Heart right ventricle (tissue), 16 donors: ENCODE measurements around the gene MRFAP1. TPM values are rescaled to one million over a fixed set of nuclear protein-coding genes. Genes with fewer than 3 reads are reported as not detected.

Experiments
- ATAC-seq, 8 donors: fragments of 200-7000 bp; cut with Tn5 transposase; one replicate each; pipeline ENCODE4 v1.9.1; 2020; ENCODE audit warnings: mild to moderate bottlenecking in 8 of 8, moderate library complexity in 8 of 8, moderate number of reproducible peaks in 1 of 8
- DNase-seq, 2 donors: peaks; one replicate each; pipeline ENCODE4 v3.0.0-alpha.2; 2020
- H3K27ac ChIP-seq, 10 donors: fragments of 200-600 bp; sonication (generic) in 2 of 10; one replicate each; pipeline versions ENCODE4 v1.5.0 to v1.8.0; 2020 to 2022; ENCODE audit warnings: mild to moderate bottlenecking in 3 of 10
- H3K27me3 ChIP-seq, 7 donors: fragments of 200-600 bp; one replicate each; pipeline ENCODE4 v1.8.0; 2021 to 2022; ENCODE audit warnings: mild to moderate bottlenecking in 2 of 7
- H3K36me3 ChIP-seq, 9 donors: fragments of 200-600 bp; sonication (generic) in 1 of 9; one replicate each; pipeline versions ENCODE4 v1.5.0 to v1.8.0; 2020 to 2022; ENCODE audit warnings: mild to moderate bottlenecking in 2 of 9
- H3K4me1 ChIP-seq, 9 donors: fragments of 200-600 bp; sonication (generic) in 1 of 9; one replicate each; pipeline versions ENCODE4 v1.5.0 to v1.8.0; 2020 to 2022; ENCODE audit warnings: mild to moderate bottlenecking in 4 of 9
- H3K4me3 ChIP-seq, 10 donors: fragments of 200-600 bp; sonication (generic) in 2 of 10; one replicate each; pipeline versions ENCODE4 v1.5.0 to v1.8.0; 2020 to 2022; ENCODE audit warnings: mild to moderate bottlenecking in 7 of 10, moderate library complexity in 2 of 10
- H3K9me3 ChIP-seq, 11 donors: fragments of 200-600 bp in 10 of 11; sonication (generic) in 2 of 11; one replicate each; pipeline versions ENCODE4 v1.5.0 to v1.8.0; 2013 to 2022; ENCODE audit warnings: mild to moderate bottlenecking in 2 of 11, control low read depth in 1 of 11, moderate library complexity in 1 of 11
- CTCF ChIP-seq, 9 donors: fragments of 200-600 bp; sonication (generic) in 2 of 9; IDR thresholded peaks; one replicate each; pipeline versions ENCODE4 v1.5.0 to v1.8.0; 2021 to 2022; ENCODE audit warnings: antibody characterized with exemption in 9 of 9, mild to moderate bottlenecking in 5 of 9, moderate library complexity in 1 of 9
- WGBS, 2 donors: extraction: QIAGEN DNeasy Blood & Tissue Kit; methylation state at CpG; one replicate each; pipeline ENCODE4 v1.1.7; 2013; ENCODE audit warnings: inconsistent platforms in 1 of 2; 5-methylcytosine and 5-hydroxymethylcytosine counted together
- intact Hi-C, 10 donors: fragments of 100-400 bp; cut with DNase I; formaldehyde crosslinking; loops; one replicate each; pipeline versions ENCODE4 v1.11.1 to v1.14.2; 2022
- polyA plus RNA-seq, 2 donors: library from polyadenylated mRNA; stranded (reverse); fragments of 200-250 nt; gene quantifications; one replicate each; pipeline ENCODE4 v1.2.3, GENCODE V29; 2013
- total RNA-seq, 10 donors: library from RNA; stranded (reverse); fragmentation: NEBNext Ultra II Directional in 3 of 10; extraction: Animal tissue kit (Norgen Biotek cat#: 25700) in 3 of 10; gene quantifications; one replicate each; pipeline versions ENCODE4 v1.2.1 to v1.2.4, GENCODE V29; 2021 to 2023
- donor health status: Arrhythmogenic right ventricular cardiomyopathy.
- donor health status: ischemic (EF 13 %, LVEDD 7.1; RV severe dilation, severe dysfunction).
- donor health status: healthy with polysubstance abuse.
- donor health status: DM: no; HTN: yes; CAD: no.
- donor health status: DM: no; HTN: no; CAD: no.
- donor health status: ischemic (EF 25% LVEDD 6.9; RV normal size, moderate dysfunction).
- donor health status: ischemic (EF 25% LVEDD 5.7; RV mildly dilated, moderate dysfunction).
- donor health status: healthy.
- donor health status: DM: yes; HTN: yes; CAD: no.
- donor health status: Ischemic cardiomyopathy.
- donor health status: ischemic (EF 35%, LVEDD 5.7; RV mildly dilated, moderate dysfunction).
- donor health status: nonischemic (EF 11% LVEDD 7.7; RV severe dilation, severe dysfunction).
- donor health status: DM: yes; HTN: yes; CAD: no.
- donor health status: PGD.
- donor health status: ischemic (EF 29% LVEDD 5.4; RV normal size, mild dysfunction).
- donor health status: nonischemic (EF 23%, LVEDD 6.1; RV moderate dilation, normal function).

Gene MRFAP1
- total and polyA plus RNA-seq, 12 donors, result 163 to 445 (median 248) TPM

GRCh38 chr4:6643141-6643847, 2.8 kb downstream of the MRFAP1 start:
- no peak for ATAC-seq
- no peak for TF ChIP-seq CTCF (IDR thresholded peaks at IDR 0.05)
- no peak for DNase-seq
- Histone ChIP-seq H3K27ac (peak overlapping the region in 2 of 10 donors; percentile 12 to 15), H3K36me3 (peaks cover 0 to 25% (median 15%) of the 10 kb centered on the region in 9 donors), H3K4me3 (no peak overlapping the region), H3K4me1 (peaks cover 14 to 40% (median 34%) of the 10 kb centered on the region in 9 donors), H3K9me3 (no peaks in the 10 kb centered on the region), H3K27me3 (no peaks in the 10 kb centered on the region)
- WGBS, 2 donors, result 76% methylated on average over 8 of the region's 8 CpGs
- intact Hi-C loops, result loop anchor here in 4 of 10 donors (5.0 to 10.0 kb wide), 3 partner anchors 62 to 66 kb away; partner anchors contain the start of genes MRFAP1L1 (in 3 of the 4) and MAN2B2 (in 1 of the 4)

- Histone ChIP-seq H3K36me3 (peaks cover 0 to 25% (median 15%) of the 10 kb centered on the region in 9 donors), H3K4me3 (no peak overlapping the region), H3K27me3 (no peaks in the 10 kb centered on the region), H3K9me3 (no peaks in the 10 kb centered on the region), H3K27ac (no peak overlapping the region), H3K4me1 (peaks cover 12 to 34% (median 28%) of the 10 kb centered on the region in 9 donors)
- DNase-seq (no peak), ATAC-seq (no peak)
- WGBS, 2 donors, result 71 to 75% methylated on average over 5 of the region's 5 CpGs
- TF ChIP-seq CTCF (IDR thresholded peaks at IDR 0.05), result no peak
- intact Hi-C loops, result loop anchor here in 5 of 10 donors (5.0 to 10.0 kb wide), 4 partner anchors 60 to 1717 kb away; partner anchors contain the start of genes MRFAP1L1 (in 3 of the 5) and MAN2B2 (in 1 of the 5)
Measured at GRCh38 chr4:6644792-6645530, 4.5 kb downstream of the MRFAP1 start.

- no peak for DNase-seq
- Histone ChIP-seq H3K27me3 (no peaks in the 10 kb centered on the region), H3K4me1 (peaks cover 5 to 22% (median 19%) of the 10 kb centered on the region in 9 donors), H3K27ac (no peak overlapping the region), H3K4me3 (no peak overlapping the region), H3K9me3 (no peaks in the 10 kb centered on the region), H3K36me3 (peaks cover 0 to 20% (median 10%) of the 10 kb centered on the region in 9 donors)
- intact Hi-C loops, result loop anchor here in 2 of 10 donors (5.0 to 10.0 kb wide), 2 partner anchors 58 to 1715 kb away; partner anchors contain the start of gene MRFAP1L1 (in 1 of the 2)
- TF ChIP-seq CTCF (IDR thresholded peaks at IDR 0.05), result no peak
- WGBS, 2 donors, result 86 to 94% methylated on average over 5 of the region's 5 CpGs
- ATAC-seq, result no peak
Measured at GRCh38 chr4:6647169-6647568, 6.7 kb downstream of the MRFAP1 start.

DNA sequence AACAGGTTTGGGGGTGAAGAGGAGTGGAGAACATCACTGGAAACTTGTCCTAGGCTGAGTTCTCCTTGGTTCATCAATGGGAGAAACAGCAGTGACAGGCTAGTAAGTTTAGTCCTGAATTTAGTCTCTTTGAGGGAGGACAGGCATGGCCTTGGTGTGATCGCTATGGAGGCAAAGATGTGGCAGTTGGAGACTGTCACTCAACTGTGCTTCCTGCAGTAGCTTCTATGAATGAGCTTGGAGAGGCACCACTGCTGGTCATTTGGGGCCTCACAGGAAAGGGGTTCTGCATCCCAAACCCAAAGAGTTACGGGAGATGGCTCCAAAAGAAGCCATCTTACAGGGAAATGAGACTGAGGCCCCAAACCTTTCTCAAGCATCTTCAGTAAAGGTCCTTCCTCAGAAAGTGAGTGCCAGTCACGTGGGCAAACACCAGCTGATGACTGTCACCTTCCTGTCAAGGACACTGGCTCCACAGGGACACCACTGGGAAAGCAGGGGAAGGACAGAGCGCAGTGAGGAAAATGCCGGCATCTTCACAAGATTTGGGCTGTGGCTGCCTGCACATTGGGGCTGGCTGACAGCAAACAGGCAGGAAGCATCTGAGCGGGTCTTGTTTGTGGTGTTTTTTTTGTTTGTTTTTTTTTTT, 7.2 kb downstream of the MRFAP1 start:
- TF ChIP-seq CTCF (IDR thresholded peaks at IDR 0.05), result no peak
- Histone ChIP-seq H3K36me3 (peaks cover 0 to 14% (median 5%) of the 10 kb centered on the region in 9 donors), H3K27ac (no peak overlapping the region), H3K4me3 (no peak overlapping the region), H3K4me1 (peaks cover 4 to 17% (median 14%) of the 10 kb centered on the region in 9 donors), H3K27me3 (no peaks in the 10 kb centered on the region), H3K9me3 (no peaks in the 10 kb centered on the region)
- intact Hi-C loops, result loop anchor here in 2 of 10 donors (5.0 to 10.0 kb wide), 2 partner anchors 57 to 1715 kb away; partner anchors contain the start of gene MRFAP1L1 (in 1 of the 2)
- DNase-seq (no peak), ATAC-seq (peak in 1 of 8 donors; percentile 30)
- WGBS, 2 donors, result 47 to 56% methylated on average over 6 of the region's 6 CpGs
